Measurements from ENCODE around the gene WDR17. TPM values are rescaled to one million over a fixed set of nuclear protein-coding genes. Genes with fewer than 3 reads are reported as not detected.

WDR17 gene

GRCh38 chr4:176223561-176223960 lies 157.9 kb downstream of the WDR17 start:
- Histone ChIP-seq H3K9ac (ENCODE audit: low read depth, low read length) (no peak overlapping the region), H3K4me2 (ENCODE audit: low read length) (no peak overlapping the region), H3K4me3 (ENCODE audit: low read length) (no peak overlapping the region), H3K4me1 (ENCODE audit: control insufficient read depth, insufficient read depth, low read length) (no peaks in the 10 kb centered on the region), H3K36me3 (ENCODE audit: insufficient read depth, low read length) (peaks cover 69% of the 10 kb centered on the region), H3K9me3 (replicated peaks; ENCODE audit: low read length) (no peaks in the 10 kb centered on the region), H3K27me3 (ENCODE audit: control insufficient read depth, insufficient read depth, low read length) (no peaks in the 10 kb centered on the region)

DNA sequence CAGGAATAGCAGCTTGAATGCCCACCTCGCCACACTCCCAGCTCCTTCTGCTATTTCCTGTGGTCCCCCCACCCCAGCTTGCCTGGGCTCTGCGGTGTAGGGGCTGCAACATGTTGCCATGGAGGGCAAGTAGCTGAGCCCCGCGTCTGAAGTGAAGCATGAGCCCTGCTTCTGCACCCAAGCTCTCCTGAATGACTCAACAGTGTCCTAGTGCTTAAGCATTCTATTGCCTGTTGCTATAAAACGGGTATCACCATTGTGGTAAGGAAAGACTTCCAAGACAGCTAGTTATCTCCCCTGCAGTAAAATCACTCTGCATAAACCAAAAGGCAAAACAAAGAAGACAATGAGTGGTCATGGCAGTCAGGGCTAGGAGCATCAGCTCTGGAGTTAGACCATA lies 161.1 kb downstream of the WDR17 start:
- no peaks in the 10 kb centered on the region for H3K4me1 ChIP-seq (ENCODE audit: control insufficient read depth, insufficient read depth, low read length)
- H3K9ac ChIP-seq (ENCODE audit: low read depth, low read length) = no peak overlapping the region
- H3K27me3 ChIP-seq (ENCODE audit: control insufficient read depth, insufficient read depth, low read length) = no peaks in the 10 kb centered on the region
- no peak overlapping the region for H3K4me3 ChIP-seq (ENCODE audit: low read length)
- H3K36me3 ChIP-seq (ENCODE audit: insufficient read depth, low read length) = peaks cover 57% of the 10 kb centered on the region
- H3K4me2 ChIP-seq (ENCODE audit: low read length) = no peak overlapping the region
- H3K9me3 ChIP-seq (replicated peaks; ENCODE audit: low read length) = no peaks in the 10 kb centered on the region

GRCh38 chr4:176229645-176230044 lies 164.0 kb downstream of the WDR17 start:
- Histone ChIP-seq H3K36me3 (ENCODE audit: insufficient read depth, low read length) (peaks cover 43% of the 10 kb centered on the region), H3K4me3 (ENCODE audit: low read length) (no peak overlapping the region), H3K9ac (ENCODE audit: low read depth, low read length) (no peak overlapping the region), H3K4me2 (ENCODE audit: low read length) (no peak overlapping the region), H3K4me1 (ENCODE audit: control insufficient read depth, insufficient read depth, low read length) (no peaks in the 10 kb centered on the region), H3K9me3 (replicated peaks; ENCODE audit: low read length) (no peaks in the 10 kb centered on the region), H3K27me3 (ENCODE audit: control insufficient read depth, insufficient read depth, low read length) (no peaks in the 10 kb centered on the region)

Small RNAs within 50 kb of the gene (small RNA-seq; reads per million reads assigned to genes)
- gene RF00432 = not detected

All from skeletal muscle satellite cell (primary cell).